Measurements from ENCODE around the gene TBCEL.

Gene TBCEL

DNA sequence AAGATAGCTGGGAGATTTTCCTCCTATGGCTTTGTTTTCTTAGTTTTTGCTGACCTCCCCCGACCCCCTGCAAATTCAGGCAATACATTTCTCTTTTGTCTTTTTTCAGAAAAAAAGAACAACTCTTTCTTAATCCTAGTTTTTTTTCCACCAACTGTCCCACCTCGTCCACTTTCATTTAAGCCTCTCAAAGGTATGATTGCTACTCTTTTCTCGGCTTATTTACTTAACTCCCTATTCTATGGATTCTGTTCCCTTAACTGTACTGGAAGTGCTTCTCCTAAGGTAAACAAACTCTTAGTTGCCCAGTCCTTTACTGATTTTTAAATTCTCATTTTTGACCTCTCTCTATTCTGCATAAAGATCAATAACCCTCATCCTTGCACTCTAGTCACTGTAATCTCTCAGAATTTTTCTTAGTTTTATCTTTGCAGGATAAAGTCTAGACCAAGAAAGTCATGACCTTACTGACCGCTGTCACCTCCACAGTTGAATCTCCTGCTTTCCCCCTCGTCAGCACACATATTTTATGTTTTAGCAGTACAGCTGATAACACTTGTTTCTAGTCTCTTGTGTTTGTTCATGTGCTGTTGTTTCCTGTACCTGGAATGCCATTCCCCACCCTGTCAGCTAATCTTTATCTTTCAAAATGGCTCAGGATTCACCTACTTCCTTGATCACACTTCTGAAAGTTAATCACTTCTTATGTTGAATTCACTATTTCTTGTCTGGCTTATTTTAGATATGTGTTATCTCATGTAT lies 14.9 kb downstream of the TBCEL start:
- TF ChIP-seq, protein P1, sequence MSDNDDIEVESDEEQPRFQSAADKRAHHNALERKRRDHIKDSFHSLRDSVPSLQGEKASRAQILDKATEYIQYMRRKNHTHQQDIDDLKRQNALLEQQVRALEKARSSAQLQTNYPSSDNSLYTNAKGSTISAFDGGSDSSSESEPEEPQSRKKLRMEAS (IDR thresholded peaks at IDR 0.05; ENCODE audit: low read depth, low read length), result no peak
- TF ChIP-seq POLR2A (IDR thresholded peaks at IDR 0.05; ENCODE audit: extremely low read depth, insufficient read length) (no peak), MYC (IDR thresholded peaks at IDR 0.05; ENCODE audit: low read depth, low read length) (no peak)
- TF ChIP-seq, protein P2, sequence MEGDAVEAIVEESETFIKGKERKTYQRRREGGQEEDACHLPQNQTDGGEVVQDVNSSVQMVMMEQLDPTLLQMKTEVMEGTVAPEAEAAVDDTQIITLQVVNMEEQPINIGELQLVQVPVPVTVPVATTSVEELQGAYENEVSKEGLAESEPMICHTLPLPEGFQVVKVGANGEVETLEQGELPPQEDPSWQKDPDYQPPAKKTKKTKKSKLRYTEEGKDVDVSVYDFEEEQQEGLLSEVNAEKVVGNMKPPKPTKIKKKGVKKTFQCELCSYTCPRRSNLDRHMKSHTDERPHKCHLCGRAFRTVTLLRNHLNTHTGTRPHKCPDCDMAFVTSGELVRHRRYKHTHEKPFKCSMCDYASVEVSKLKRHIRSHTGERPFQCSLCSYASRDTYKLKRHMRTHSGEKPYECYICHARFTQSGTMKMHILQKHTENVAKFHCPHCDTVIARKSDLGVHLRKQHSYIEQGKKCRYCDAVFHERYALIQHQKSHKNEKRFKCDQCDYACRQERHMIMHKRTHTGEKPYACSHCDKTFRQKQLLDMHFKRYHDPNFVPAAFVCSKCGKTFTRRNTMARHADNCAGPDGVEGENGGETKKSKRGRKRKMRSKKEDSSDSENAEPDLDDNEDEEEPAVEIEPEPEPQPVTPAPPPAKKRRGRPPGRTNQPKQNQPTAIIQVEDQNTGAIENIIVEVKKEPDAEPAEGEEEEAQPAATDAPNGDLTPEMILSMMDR (IDR thresholded peaks at IDR 0.05; ENCODE audit: low read depth, low read length), result no peak
- DNase-seq (ENCODE audit: low read depth), result no peak
- H3K4me3 ChIP-seq (ENCODE audit: low read depth, low read length), result no peak overlapping the region

DNA sequence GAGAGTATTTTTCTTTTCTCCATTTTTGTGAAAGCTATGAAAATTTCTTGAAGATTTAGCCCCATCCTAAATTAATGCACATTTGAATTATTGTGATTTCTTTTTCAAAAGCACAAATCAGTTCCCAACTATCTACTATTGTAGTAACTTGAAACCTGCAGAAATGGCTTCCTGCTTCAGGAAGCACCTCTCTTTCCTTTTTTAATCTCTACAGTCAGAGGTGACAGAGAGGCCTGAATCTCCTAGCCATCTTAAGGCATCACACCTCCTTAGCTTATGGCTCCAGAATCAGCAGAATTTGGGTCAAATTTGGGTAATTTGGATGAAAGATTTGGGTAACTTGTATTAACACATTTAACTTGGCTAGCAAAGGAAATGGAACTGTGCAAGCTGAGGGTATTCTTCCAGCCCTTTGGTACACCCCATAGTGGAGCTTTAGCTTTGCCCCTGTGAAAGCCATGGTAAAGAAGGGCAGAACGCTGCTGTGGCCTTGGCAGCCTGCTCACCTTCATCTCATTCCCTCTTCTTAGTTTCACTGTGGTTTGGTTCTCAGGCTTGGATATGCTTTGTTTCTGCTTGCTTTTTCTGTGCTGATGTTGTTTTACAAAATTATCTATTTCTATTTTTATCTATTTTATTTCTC lies 16.2 kb downstream of the TBCEL start:
- no peak overlapping the region for H3K4me3 ChIP-seq (ENCODE audit: low read depth, low read length)
- TF ChIP-seq MYC (IDR thresholded peaks at IDR 0.05; ENCODE audit: low read depth, low read length), result no peak
- TF ChIP-seq POLR2A (IDR thresholded peaks at IDR 0.05; ENCODE audit: extremely low read depth, insufficient read length), result no peak
- TF ChIP-seq, protein P1 (IDR thresholded peaks at IDR 0.05; ENCODE audit: low read depth, low read length), result no peak
- TF ChIP-seq, protein P2 (IDR thresholded peaks at IDR 0.05; ENCODE audit: low read depth, low read length), result no peak
- no peak for DNase-seq (ENCODE audit: low read depth)

DNA sequence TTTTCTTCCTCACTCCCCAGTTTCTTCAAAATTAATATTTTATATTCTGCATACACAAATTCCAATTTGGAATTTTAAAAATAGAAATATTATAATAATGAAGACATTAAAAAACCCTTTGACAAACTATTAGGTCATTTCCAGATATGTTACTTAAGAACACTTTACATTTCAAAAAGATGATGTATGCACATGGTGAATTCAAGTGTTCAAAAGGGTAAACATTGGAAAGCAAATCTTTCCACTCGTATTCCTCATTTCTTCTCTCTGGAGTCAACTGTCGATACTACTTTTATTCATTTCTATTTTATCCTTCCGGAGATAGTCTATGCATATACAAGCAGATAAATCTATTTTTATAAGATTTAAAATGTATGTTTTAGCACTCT lies 16.7 kb downstream of the TBCEL start:
- DNase-seq (ENCODE audit: low read depth), result no peak
- no peak overlapping the region for H3K4me3 ChIP-seq (ENCODE audit: low read depth, low read length)
- TF ChIP-seq POLR2A (IDR thresholded peaks at IDR 0.05; ENCODE audit: extremely low read depth, insufficient read length) (no peak), MYC (IDR thresholded peaks at IDR 0.05; ENCODE audit: low read depth, low read length) (no peak)
- TF ChIP-seq, protein P2 (IDR thresholded peaks at IDR 0.05; ENCODE audit: low read depth, low read length), result no peak
- TF ChIP-seq, protein P1 (IDR thresholded peaks at IDR 0.05; ENCODE audit: low read depth, low read length), result no peak

DNA sequence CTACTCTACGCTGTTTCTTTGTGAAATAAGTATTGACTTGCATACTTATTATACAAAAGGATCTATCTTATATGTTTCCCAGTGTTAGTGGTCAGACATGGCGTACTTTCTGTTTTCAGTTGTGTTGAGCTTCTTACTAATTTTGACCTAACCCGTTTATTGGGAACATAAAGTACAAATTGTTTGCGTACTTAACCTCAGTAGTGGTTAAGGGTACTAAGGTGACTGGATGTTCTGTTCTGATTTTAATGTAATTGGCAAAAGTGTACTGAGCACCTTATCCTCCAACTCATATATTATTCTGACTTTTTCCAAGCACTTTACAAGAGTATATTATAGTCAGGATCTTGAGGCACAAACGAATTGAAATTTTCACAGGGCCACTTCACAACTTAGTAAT lies 17.2 kb downstream of the TBCEL start:
- TF ChIP-seq POLR2A (IDR thresholded peaks at IDR 0.05; ENCODE audit: extremely low read depth, insufficient read length), result no peak
- TF ChIP-seq, protein P1 (IDR thresholded peaks at IDR 0.05; ENCODE audit: low read depth, low read length), result no peak
- no peak overlapping the region for H3K4me3 ChIP-seq (ENCODE audit: low read depth, low read length)
- DNase-seq (ENCODE audit: low read depth), result no peak

DNA sequence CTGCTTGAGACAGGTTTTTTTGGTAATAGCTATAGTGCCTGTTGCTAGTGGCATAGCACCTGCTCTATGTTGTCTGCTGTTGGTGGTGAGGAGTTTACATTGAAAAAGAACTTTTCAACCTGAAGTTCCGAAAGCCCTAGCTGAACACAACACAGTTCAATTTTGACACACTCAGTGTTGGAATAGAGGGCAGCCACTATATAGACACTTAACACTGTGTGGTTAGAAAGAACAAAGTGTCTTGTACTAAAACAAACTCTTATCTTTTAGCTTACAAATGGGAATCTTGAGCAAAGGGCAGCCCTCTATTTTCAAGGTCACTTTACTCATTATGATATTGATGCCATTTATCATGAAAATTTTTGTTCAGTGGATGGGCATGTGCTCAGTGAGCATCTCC lies 18.4 kb downstream of the TBCEL start:
- no peak overlapping the region for H3K4me3 ChIP-seq (ENCODE audit: low read depth, low read length)
- TF ChIP-seq, protein P2 (IDR thresholded peaks at IDR 0.05; ENCODE audit: low read depth, low read length), result no peak
- TF ChIP-seq POLR2A (IDR thresholded peaks at IDR 0.05; ENCODE audit: extremely low read depth, insufficient read length) (no peak), MYC (IDR thresholded peaks at IDR 0.05; ENCODE audit: low read depth, low read length) (no peak)
- TF ChIP-seq, protein P1 (IDR thresholded peaks at IDR 0.05; ENCODE audit: low read depth, low read length), result no peak
- DNase-seq (ENCODE audit: low read depth), result no peak

DNA sequence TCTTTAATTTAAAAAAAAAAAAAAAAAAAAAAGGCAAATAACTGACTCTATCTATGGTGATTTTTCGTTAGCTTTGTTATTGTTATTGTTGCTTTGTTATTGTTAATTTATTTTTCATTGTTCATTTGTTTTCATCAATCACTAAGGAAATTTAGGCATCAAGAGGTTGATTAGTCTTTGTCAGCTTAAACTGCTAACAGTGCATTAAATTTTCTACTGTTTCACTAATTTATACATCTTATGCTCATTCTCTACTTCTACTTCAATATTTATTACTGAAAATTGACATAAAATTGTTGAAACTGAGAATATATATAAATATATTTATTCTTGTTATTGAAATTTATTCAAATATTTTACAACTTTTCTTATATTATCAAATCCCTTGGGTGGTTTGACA lies 24.0 kb downstream of the TBCEL start:
- no peak for DNase-seq (ENCODE audit: low read depth)
- H3K4me3 ChIP-seq (ENCODE audit: low read depth, low read length), result no peak overlapping the region
- TF ChIP-seq, protein P1 (IDR thresholded peaks at IDR 0.05; ENCODE audit: low read depth, low read length), result no peak
- TF ChIP-seq MYC (IDR thresholded peaks at IDR 0.05; ENCODE audit: low read depth, low read length), result no peak
- TF ChIP-seq, protein P2 (IDR thresholded peaks at IDR 0.05; ENCODE audit: low read depth, low read length), result no peak
- no peak for TF ChIP-seq POLR2A (IDR thresholded peaks at IDR 0.05; ENCODE audit: extremely low read depth, insufficient read length)
